Rectal smooth muscle tissue (tissue), 1 donor: ENCODE measurements around the gene NTF4.
"Not testable (repeated sequence)": the region's sequence is repeated elsewhere in the genome, so short reads cannot be mapped to it uniquely, and the experiment has no call there.

Experiments used
- H3K27ac ChIP-seq: one replicate; pipeline ENCODE4 v1.7.0; 2013; ENCODE audit warnings: low read depth, low read length, inconsistent platforms
- H3K27me3 ChIP-seq: one replicate; pipeline ENCODE4 v1.7.0; 2013; ENCODE audit warnings: low read length; ENCODE audit not compliant: control insufficient read depth, insufficient read depth
- H3K36me3 ChIP-seq: one replicate; pipeline ENCODE4 v1.7.0; 2013; ENCODE audit warnings: low read length; ENCODE audit not compliant: control insufficient read depth, insufficient read depth
- H3K4me1 ChIP-seq: one replicate; pipeline ENCODE4 v1.7.0; 2013; ENCODE audit warnings: low read length; ENCODE audit not compliant: control insufficient read depth, insufficient read depth
- H3K4me3 ChIP-seq: one replicate; pipeline ENCODE4 v1.7.0; 2013; ENCODE audit warnings: low read length
- H3K9ac ChIP-seq: one replicate; pipeline ENCODE4 v1.7.0; 2013; ENCODE audit warnings: low read length

The NTF4 gene

GRCh38 chr19:49059053-49059452 lies 5.6 kb downstream of the NTF4 start:
- no peak overlapping the region for H3K27ac ChIP-seq
- H3K27me3 ChIP-seq, result peaks cover 22% of the 10 kb centered on the region
- no peaks in the 10 kb centered on the region for H3K36me3 ChIP-seq
- H3K9ac ChIP-seq, result no peak overlapping the region
- no peaks in the 10 kb centered on the region for H3K4me1 ChIP-seq
- H3K4me3 ChIP-seq, result no peak overlapping the region

DNA sequence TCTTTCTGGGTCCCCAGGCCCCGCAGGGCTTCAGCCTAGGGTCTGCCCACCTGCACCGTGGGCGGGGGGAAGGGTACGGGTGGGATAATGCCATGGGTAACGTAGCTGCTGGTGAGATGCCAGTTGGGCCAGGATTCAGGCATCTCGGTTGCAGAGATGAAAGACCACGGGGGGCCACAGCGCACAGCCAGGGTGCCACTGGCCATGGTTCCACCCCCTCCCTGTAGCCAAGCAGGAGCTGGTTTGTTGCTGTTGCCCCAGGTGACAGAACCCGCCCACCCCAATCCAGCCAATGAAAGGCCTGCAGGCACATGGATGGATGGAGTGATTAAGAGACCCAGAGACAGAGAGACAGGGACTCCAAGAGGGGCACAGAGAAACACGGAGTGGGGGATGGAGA lies 6.1 kb downstream of the NTF4 start:
- H3K27ac ChIP-seq, result no peak overlapping the region
- no peak overlapping the region for H3K4me3 ChIP-seq
- no peaks in the 10 kb centered on the region for H3K36me3 ChIP-seq
- H3K9ac ChIP-seq, result no peak overlapping the region
- H3K4me1 ChIP-seq, result no peaks in the 10 kb centered on the region
- peaks cover 20% of the 10 kb centered on the region for H3K27me3 ChIP-seq

- Histone ChIP-seq H3K36me3 (no peaks in the 10 kb centered on the region), H3K27ac (no peak within 1 kb of the TSS), H3K27me3 (peaks cover 20% of the 10 kb centered on the region), H3K9ac (no peak within 1 kb of the TSS), H3K4me3 (peak within 1 kb of the TSS; percentile 73), H3K4me1 (no peaks in the 10 kb centered on the region)
These were observed 6.9 kb downstream of the NTF4 start, which contains the start of gene CGB7 for GRCh38 chr19:49057636-49058234. CGB7 (minus strand) TSS chr19:49057749; CDS start chr19:49055375, 2,374 bp downstream.

DNA sequence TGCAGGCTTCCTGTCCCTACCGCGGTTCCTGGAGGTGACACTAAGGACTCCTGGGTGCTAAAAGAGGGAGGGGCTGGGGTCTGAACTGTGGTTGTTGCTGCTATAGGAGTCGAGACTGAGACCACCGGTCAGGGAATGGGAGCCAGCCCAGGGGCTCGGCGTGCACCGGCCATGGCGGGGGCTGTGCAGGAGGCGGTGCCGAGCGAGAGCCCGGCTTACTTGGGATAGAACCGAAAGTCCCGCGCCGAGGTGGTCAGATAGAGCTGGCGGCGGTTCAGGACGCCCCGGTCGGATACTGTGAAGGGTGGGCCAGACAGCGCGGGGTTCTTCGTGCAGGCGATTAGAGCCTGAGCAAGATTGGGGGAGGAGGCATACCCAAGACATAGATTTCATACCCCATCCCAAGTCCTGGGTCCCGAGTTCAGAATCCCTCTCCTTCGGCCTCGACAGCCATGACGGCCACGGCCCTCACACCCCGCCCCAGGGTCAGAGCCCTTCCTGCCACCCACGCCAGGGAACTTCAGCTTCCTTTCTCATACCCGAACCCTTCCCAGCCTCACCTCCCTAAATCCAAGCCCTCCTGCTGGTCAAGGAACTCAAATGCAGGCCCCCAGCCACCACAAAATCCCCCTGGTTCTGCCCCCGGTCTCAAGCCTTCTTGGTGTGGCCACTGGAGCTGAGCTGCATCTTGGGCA lies 7.6 kb downstream of the NTF4 start:
- not testable (repeated sequence) for H3K9ac ChIP-seq, H3K36me3 ChIP-seq, H3K27ac ChIP-seq, H3K4me1 ChIP-seq
- H3K4me3 ChIP-seq, result peak overlapping the region; percentile 73
- peaks cover 20% of the 10 kb centered on the region for H3K27me3 ChIP-seq

- H3K9ac ChIP-seq, result no peak overlapping the region
- H3K4me3 ChIP-seq, result peak overlapping the region; percentile 73
- H3K4me1 ChIP-seq, result no peaks in the 10 kb centered on the region
- no peak overlapping the region for H3K27ac ChIP-seq
- H3K36me3 ChIP-seq, result no peaks in the 10 kb centered on the region
- H3K27me3 ChIP-seq, result peaks cover 20% of the 10 kb centered on the region
These were observed 8.3 kb downstream of the NTF4 start for GRCh38 chr19:49056101-49056901.

DNA sequence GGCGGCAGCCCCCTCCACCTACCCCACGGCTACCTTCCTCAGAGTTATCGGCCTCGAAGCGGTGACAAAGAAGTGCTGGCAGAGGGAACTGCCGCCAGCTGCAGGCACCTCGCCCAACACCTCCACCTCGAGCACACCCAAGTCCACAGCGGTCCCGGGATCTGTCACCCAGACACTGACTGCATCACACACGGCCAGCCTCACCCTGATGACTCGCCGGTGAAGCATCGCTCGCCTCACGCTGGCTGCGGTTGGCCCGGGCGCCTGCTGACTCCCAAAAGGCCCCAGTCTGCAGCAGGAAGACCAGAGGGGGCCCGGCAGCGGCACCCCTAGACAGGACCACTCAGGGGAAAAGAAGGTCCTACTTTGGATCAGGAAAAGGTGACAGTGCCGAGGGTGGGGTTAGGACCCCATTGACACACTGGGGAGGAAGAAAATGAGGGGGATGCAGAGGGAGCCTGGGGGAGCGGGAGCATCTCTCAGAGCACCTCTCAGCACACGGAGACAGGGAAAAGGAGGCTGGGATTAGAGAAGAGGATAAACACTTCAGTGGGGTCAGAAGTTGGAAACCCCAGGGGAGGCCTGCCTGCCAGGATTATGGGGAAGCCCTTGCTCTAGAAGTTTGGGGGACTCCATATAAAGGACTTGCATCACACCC lies 14.1 kb downstream of the NTF4 start:
- H3K36me3 ChIP-seq, H3K4me3 ChIP-seq, H3K27me3 ChIP-seq, H3K9ac ChIP-seq, H3K4me1 ChIP-seq, H3K27ac ChIP-seq: not testable (repeated sequence)

DNA sequence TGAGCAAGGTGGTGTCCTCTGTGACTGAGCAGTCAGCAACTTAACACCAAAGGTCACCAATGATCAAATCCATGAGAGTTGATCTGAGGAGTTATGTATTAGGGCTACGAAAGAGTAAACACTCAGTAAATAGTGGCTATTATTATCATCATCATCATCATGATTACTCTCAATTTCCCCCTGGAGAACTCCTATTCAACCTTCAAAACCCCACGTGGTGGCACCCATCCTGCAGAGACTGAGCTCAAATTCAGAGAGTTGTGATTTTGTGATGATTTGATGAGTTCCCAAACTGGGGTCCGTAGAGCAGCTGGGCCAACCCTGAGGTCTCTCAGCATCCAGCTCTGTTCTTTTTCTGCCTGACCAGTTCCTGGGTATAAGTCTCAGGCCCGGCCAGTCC lies 14.8 kb downstream of the NTF4 start:
- H3K4me1 ChIP-seq, H3K36me3 ChIP-seq, H3K27ac ChIP-seq, H3K4me3 ChIP-seq, H3K27me3 ChIP-seq, H3K9ac ChIP-seq: not testable (repeated sequence)

DNA sequence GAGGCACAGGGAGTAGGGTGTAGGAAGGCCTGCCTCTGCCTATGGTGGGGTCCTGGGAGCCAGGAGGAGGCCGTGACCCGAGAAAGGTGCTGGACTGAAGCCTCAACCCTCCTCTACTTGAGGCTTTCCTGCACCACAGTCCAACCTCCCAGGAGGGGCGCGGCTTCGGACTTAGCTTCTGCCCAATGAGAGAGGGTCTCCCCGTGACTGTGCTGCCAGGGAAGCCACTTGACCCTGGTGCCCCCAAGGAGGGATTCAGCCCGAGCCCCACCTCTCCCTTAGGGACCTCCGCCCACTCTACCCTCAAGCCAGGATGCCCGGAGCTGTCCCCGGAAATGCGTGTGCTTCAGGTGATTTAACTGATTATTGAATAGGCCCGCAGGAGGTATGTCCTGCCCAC lies 15.6 kb downstream of the NTF4 start, which contains the start of gene CGB8:
TSS of gene CGB8 (minus strand) at position 101 of the 400 bp plus-strand sequence. CDS start 372 bp downstream, outside the sequence.
- H3K4me3 ChIP-seq, H3K9ac ChIP-seq, H3K27ac ChIP-seq, H3K27me3 ChIP-seq, H3K4me1 ChIP-seq, H3K36me3 ChIP-seq: not testable (repeated sequence)

DNA sequence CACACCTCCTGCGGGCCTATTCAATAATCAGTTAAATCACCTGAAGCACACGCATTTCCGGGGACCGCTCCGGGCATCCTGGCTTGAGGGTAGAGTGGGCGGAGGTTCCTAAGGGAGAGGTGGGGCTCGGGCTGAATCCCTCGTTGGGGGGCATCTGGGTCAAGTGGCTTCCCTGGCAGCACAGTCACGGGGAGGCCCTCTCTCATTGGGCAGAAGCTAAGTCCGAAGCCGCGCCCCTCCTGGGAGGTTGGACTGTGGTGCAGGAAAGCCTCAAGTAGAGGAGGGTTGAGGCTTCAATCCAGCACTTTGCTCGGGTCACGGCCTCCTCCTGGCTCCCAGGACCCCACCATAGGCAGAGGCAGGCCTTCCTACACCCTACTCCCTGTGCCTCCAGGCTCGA lies 21.1 kb downstream of the NTF4 start, which contains the start of gene CGB5:
TSS of gene CGB5 (plus strand) at position 301 of the 400 bp plus-strand sequence. CDS start 362 bp downstream, outside the sequence.
- not testable (repeated sequence) for H3K4me1 ChIP-seq, H3K4me3 ChIP-seq, H3K36me3 ChIP-seq, H3K27ac ChIP-seq, H3K27me3 ChIP-seq, H3K9ac ChIP-seq

DNA sequence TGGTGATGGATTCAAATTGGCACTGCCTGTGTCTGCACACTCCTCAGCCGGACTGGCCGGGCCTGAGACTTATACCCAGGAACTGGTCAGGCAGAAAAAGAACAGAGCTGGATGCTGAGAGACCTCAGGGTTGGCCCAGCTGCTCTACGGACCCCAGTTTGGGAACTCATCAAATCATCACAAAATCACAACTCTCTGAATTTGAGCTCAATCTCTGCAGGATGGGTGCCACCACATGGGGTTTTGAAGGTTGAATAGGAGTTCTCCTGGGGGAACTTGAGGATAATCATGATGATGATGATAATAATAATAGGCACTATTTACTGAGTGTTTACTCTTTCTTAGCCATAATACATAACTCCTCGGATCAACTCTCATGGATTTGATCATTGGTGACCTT lies 22.0 kb downstream of the NTF4 start:
- H3K27ac ChIP-seq, H3K4me3 ChIP-seq, H3K36me3 ChIP-seq, H3K4me1 ChIP-seq, H3K27me3 ChIP-seq, H3K9ac ChIP-seq: not testable (repeated sequence)

DNA sequence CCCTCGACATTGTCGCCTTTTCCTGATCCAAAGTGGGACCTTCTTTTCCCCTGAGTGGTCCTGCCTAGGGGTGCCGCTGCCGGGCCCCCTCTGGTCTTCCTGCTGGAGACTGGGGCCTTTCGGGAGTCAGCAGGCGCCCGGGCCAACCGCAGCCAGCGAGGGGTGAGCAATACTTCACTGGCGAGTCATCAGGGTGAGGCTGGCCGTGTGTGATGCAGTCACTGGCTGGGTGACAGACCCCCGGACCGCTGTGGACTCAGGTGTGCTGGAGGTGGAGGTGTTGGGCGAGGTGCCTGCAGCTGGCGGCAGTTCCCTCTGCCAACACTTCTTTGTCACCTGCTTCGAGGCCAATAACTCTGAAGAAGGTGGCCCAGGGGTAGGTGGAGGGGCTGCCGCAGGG lies 22.4 kb downstream of the NTF4 start:
- Histone ChIP-seq H3K4me1 (no peaks in the 10 kb centered on the region), H3K9ac (no peak overlapping the region), H3K27me3 (no peaks in the 10 kb centered on the region), H3K36me3 (no peaks in the 10 kb centered on the region), H3K4me3 (no peak overlapping the region), H3K27ac (no peak overlapping the region)

GRCh38 chr19:49039736-49040135 lies 24.9 kb downstream of the NTF4 start:
- not testable (repeated sequence) for H3K27ac ChIP-seq, H3K9ac ChIP-seq, H3K36me3 ChIP-seq, H3K4me3 ChIP-seq, H3K27me3 ChIP-seq, H3K4me1 ChIP-seq
